DMS114 treated with DMSO at 0.1 percent for 48 hours (cell line): ENCODE data around the gene NFKB2.

Experiments used
- DNase-seq: peaks from one replicate; lab custom pipeline; 2025; ENCODE audit not compliant: unreplicated experiment; lab: John Stamatoyannopoulos, UW

NFKB2 gene

DNA sequence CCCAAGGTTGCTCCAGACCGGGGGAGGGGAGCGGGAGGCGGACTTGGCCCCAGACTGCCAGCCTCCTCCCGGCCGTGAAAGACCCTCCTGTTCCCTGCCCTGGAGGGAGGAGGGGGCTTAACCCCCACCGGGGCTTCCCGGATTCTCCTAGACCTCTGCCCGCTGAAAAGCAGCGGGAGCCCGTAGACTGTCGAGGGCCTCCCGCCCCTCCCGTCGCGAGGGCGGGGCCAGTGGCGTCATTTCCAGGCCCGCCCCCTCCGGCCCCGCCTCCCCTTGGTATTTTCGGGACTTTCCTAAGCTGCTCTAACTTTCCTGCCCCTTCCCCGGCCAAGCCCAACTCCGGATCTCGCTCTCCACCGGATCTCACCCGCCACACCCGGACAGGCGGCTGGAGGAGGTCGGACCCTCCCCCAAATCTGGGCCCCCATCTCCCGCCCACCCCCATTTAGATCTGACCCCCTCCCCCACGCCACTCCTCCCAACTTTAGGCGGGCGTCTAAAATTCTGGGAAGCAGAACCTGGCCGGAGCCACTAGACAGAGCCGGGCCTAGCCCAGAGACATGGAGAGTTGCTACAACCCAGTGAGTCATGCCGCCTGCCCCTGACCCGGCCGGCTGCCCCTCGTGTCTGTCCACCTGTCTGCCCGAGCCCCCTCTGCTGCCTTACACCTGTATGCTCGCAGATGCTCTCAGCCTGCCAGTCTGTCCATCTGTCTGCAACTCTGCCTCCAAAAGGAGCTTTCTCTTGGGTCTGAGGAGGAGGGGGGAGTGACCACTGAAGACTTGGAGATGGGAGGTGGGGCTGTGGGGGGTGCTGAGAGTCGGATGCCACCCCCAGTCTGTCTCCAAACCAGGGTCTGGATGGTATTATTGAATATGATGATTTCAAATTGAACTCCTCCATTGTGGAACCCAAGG, at the start of gene NFKB2:
Gene NFKB2 (plus strand): TSS at position 306 of the 917 bp plus-strand sequence. CDS start 255 bp downstream, at position 561.
- peak; percentile 68 for DNase-seq

DNA sequence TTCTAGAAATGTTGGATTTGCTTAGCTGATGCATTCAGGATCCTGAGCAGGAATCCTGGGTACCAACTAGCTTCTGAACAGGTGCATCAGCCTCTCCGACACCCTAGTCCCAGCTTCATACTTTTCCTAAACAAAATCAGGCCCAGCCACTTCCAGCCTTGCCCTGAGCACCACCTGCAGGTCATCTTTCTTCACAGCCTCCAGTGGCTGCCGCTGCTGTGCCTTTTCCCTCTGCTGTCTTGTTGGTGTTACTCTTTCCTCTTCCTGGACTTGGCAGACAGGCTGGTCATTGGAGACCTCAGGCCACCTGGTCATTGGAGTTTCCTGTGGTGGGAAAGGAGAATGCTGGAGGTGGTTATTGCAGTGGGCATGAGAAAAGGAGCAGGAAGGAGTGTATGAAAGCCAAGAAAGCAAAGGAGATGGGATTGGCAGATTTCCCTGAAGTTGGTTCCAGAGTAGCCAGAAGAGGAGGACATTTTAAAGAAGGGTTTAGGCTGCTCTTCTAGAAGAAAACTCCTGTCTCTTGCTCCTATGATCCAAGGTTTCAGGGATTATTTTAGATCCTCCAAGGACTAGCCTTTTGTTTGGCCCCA, 48.2 kb upstream of the NFKB2 start:
- DNase-seq = peak; percentile 64

DNA sequence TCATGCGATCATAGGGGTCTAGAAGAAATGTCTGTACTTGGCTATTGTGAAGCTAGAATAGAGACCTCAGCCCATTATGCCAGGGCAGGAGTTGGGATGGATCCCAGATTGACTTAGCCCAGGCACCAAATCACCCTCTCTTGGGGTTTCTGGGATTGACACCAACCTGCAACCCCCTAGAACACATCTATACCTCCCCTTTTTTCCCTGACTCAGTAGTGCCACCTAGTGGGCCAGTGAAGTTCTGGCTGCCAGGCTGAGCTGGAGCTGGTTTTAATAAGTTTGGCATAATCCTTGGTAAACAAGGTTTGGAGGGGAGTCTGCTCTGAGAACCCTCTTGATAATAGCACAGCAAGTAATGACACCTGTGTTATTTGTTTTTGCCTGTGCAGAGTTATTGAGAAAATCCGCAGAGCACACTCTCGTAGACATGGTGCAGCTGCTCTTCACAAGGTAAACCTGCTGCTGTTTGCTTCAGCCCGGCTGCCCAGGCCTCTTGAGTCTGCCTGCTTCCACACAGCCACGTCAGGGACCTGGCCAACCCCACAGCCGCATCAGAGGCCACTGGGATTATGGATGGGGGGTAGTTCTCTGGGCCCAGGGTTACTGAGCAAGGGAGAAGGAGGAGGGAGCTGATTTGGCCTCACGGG, 43.3 kb upstream of the NFKB2 start:
- DNase-seq = peak; percentile 41

DNA sequence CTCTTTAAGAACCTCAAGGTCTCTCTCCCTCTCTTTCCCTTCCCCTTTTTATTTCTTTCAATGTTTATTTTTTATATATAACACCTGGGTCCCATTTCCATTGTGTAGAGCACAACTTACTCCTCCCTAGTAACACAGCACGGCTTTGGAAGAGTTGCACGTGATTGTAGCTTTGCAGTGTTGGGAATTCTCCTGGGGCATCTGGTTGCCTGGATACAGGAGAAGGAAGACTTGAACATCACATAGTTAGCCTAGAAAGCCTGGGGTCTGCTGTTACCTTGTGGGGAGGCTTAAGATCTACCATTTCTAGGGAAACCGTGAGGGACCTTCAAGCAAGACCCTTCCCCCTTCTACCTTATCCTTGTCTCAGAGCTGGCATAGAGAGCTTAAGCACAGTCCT, 41.1 kb upstream of the NFKB2 start:
- no peak for DNase-seq

DNA sequence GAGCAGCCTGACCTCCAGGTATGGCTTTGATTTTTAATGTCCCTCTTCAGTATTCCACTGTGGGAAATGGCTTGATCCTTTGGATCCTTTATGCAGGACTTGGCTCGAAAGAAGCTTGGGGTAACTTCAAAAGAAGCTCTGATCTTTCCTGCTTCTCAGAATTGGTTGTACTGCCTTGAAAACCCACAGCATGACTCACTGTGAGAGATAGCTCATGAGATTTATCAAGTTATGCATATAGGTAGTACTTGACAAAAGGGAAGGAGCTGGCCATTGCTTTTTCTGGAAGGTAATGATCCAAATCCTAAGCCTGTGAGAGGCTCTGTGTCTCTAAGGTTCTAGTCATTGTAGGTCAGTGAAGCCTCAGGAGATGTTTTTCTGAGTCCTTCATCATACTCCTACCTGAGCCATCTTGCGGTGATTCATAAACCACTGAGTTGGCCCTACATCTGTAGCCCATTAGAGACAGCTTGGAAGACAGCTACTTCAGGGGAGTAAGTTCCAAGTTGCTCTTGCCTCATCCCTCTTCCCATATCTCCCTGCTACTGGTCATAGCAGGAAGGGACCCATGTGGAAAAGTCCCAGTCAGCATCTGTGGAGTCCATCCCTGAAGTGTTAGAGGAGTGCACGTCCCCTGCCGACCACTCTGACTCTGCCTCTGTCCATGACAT, 36.7 kb upstream of the NFKB2 start:
- no peak for DNase-seq

DNA sequence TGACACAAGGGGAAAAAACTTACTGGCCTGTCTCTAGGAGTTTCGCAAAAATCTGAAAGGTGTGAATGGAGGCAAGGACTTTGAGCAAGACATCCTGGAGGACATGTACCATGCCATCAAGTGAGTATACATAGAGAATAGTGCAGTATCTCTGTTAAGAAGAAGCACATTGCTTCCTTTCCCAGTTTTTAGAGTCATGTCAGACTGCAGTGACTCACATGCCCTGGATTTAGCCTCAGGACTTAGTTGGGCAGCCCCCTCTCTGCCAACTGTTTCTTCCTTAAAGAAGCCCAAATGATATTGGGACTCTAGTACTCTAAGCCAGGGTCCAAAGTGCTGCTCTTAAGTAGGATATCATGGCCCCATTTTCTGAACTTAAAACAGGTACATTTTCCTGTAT, 28.1 kb upstream of the NFKB2 start:
- DNase-seq = no peak

DNA sequence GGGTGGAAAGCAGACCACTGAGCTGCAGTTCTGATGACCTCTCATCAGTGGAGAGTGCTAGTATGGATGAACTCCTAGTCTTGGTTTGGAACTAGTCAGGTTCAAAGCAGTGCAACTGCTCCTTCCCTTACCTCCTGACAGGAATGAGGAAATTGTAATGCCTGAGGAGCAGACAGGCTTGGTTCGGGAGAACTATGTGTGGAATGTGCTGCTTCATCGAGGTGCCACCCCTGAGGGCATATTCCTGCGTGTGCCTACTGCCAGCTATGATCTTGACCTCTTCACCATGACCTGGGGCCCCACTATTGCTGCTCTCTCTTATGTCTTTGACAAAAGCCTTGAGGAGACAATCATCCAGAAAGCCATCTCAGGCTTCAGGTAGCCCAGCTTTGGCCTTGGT, 27.4 kb upstream of the NFKB2 start:
- DNase-seq = no peak

DNA sequence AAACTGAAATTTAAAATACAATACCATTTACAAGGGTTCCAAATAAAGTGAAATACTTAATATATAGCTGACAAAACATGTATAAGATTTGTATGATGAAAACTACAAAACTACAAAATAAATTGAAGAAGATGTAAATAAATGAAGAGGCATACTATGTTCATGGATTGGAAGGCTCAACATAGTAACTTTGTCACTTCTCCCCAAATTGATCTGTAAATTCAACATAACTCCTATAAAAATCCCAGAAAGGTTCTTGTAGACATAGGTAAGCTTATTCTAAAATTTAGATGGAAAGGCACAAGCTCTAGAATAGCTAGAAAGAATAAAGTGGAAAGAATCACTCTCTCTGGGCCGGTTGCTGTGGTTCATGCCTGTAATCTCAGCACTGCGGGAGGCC, 24.2 kb upstream of the NFKB2 start:
- DNase-seq = no peak

DNA sequence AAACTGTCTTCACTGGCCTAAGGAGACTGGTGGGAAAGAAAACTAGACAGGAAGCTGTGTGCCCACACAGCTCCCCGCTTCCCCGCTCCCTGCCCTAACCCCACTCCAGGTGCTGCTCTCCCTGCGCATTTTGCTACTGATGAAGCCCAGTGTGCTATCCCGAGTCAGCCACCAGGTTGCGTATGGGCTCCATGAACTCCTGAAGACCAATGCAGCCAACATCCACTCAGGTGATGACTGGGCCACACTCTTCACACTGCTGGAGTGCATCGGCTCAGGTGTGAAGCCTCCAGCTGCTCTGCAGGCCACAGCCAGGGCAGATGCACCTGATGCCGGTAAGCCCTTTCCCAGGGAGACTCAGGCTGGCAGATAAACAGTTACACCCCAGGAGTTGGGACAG, 20.3 kb upstream of the NFKB2 start:
- DNase-seq = no peak

DNA sequence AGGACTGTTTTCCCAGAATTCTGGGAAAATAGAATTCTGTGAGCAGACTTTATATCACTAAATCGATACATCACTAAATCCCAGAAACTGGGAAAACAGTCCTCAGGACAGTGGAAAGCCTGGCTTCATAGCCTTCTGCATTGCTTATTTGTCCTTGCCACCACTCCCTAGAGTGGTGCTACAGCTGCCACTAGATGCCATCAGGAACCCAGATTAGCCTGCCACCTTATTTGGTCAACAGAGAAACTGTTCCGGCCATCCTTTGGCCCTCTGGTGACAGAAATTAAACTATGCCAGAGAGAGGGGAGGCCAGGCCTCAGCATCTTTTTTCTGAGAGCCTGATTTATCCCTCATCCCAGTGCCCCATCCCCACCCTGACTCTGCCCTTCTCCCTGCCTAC, 19.6 kb upstream of the NFKB2 start:
- DNase-seq = no peak

DNA sequence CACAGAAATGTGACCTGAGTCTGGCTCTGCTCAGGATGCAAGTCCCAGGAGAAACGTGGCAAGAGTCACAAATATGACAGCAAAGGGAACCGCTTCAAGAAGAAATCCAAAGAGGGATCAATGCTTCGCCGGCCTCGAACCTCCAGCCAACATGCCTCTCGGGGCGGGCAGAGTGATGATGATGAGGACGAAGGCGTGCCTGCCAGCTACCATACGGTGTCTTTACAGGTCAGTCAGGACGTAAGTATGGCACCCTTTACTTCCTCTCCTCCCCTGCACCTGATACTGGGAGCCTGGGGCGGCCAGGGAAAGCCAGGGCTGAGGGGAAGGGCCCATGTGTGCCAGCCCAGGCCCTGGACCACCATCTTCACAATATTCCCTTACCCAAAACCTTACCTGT, 18.6 kb upstream of the NFKB2 start:
- no peak for DNase-seq

DNA sequence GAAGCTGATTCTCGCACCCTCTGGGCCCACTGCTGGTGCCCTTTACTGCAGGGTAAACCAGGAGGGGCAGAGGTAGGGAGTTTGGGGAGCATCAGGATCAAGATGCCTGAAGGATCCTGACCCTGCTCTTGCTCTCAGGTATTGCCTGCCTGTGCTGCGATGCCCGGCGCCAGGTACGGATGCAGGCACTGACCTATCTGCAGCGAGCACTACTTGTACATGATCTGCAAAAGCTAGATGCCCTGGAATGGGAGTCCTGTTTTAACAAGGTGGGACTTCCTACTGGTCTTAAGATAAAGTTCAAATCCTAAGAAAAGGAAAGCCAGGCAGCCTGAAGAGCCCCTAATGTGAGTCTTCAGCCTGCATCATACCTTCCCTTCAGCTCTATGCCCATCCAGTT, 16.1 kb upstream of the NFKB2 start:
- DNase-seq = no peak

DNA sequence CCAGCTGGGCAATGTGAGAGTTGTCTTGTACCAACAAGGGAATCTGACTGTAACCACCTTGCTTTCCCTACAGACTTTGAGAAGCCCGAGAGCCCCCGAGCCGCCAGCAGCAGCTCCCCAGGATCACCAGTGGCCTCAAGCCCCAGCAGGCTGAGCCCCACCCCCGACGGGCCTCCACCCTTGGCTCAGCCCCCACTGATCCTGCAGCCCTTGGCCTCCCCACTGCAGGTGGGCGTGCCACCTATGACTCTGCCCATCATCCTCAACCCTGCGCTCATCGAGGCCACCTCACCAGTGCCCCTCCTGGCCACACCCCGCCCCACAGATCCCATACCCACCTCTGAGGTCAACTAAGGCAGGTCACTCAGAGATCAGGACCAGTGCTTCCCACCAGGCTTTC, 13.5 kb upstream of the NFKB2 start:
- DNase-seq = no peak

DNA sequence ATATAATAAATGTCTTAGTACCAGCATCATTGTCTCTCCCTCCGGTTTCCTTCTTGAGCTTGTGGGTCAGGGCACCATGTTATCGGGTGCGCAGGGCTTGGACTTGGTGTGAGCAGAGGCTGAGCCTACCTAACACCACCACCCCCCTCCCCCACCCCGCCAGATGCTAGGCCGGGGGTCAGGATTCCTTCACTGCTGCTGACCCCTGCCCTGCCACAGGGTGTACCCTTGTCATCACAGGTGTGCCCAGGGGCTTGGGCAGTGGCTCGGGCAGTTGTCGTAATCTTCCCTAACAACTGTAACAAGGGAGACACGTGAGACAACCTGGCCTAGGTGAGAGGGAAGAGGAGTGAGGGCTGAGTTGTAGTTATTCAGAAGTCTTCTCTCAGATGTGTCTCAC, 12.6 kb upstream of the NFKB2 start:
- DNase-seq = no peak

DNA sequence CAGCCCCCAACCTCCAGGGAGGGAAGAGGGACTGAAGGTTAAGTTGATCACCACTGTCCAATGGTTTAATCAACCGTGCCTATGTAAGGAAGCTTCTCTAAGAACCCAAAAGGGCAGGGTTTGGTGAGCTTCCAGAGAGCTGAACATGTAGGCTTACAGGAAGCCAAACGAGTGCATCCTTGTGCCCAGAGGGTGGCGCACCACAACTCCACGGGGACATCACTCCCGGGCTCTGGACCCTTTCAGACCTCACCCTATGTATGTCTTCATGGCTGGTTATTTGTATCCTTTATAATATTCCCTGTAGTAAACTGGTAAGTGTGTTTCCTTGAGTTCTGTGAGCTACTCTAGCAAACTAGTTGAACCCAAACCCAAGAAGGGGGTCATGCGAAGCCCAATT, 11.5 kb upstream of the NFKB2 start:
- no peak for DNase-seq

DNA sequence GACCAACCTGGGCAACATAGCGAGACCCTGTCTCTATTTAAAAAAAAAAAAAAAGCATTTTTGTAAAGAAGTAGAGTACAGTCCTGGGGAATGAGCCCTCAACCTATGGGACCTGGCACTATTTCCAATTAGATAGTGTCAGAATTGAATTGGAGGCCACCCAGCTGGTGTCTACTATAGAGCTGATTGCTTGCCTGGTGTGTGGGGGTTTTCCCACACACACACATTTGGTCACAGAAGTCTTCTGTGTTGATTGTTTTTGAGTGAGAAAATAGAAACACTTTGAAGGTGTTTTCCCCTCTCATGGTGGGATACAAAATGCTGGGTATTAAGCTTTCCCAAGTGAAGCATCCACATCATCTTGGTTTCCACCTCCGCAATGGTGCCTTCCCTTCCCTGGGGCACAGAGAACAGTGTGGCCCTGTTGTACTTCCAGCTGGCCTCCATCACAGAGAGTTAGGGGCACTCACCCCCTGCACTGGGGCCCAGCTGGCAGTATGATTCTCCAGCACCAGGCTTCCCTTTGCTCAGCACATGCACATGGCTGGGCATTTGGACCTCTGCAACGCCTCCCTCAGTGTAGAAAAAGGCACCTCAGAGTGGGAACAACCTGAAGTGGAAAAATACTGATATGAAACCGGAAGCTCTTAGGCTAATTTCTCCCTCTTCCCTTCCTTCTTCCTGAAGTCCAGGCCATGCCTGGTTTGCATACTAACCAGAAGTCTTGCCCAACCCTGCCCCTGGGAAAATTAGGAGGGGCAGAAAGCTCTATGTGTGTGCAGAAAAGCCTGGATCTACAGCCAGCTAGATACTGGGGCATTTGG, 10.7 kb upstream of the NFKB2 start:
- DNase-seq = no peak

DNA sequence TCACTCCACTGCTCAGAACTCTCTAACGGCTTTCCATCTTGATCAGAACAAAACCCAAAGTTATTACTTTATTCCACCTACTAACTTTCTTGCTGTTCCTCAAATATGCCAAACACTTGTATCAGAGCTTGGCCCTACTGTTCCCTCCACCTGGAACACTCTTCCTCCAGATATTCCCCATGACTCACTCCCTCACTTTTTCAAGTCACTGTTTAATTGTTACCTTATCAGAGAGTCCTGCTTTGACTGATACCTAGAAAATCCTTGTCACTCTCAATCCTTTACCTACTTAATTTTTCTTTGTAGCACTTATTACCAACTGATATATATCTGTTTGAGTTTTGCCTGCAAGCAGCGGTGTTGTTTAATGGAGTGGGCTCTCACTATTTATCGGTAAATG, 5.6 kb upstream of the NFKB2 start:
- no peak for DNase-seq

DNA sequence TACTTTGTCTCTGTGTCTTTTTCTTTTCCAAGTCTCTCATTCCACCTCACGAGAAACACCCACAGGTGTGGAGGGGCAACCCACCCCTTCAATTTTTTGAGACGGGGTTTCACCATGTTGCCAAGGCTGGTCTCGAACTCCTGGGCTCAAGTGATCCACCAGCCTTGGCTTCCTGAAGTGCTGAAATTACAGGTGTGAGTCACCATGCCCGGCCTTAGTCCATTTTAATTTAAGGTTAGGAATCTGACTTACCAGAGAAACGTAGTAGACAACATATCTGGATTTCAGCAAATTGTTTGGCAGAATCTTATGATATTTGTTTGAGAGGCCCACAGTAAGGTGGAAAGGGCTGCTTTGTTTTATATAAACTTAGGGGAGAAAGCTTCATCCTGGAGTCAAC, 3.2 kb upstream of the NFKB2 start:
- no peak for DNase-seq

DNA sequence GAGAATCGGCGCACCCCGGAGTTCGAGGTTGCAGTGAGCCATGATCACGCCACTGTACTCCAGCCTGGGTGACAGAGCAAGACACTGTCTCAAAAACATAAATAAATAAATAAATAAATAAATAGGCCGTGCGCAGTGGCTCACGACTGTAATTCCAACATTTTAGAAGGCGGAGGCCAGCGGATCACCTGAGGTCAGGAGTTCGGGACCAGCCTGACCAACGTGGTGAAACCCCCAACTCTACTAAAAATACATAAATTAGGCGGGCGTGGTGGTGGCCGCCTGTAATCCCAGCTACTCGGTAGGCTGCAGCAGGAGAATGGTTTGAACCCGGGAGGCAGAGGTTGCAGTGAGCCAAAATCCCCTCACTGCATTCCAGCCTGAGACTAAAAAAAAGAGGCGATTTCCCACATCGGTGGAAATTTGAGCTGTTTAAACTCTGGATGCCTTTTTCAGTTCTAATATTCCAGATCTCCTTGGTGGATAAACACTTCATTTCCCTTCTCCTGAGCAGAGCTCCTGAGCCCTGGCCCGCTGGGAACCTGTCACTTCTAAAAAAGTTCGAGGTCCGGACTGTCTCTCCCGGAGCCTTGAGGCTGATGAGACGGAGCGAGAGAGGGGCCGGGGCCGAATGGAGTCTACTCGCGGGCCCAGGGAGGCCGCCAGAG, 2.0 kb upstream of the NFKB2 start:
- no peak for DNase-seq

DNA sequence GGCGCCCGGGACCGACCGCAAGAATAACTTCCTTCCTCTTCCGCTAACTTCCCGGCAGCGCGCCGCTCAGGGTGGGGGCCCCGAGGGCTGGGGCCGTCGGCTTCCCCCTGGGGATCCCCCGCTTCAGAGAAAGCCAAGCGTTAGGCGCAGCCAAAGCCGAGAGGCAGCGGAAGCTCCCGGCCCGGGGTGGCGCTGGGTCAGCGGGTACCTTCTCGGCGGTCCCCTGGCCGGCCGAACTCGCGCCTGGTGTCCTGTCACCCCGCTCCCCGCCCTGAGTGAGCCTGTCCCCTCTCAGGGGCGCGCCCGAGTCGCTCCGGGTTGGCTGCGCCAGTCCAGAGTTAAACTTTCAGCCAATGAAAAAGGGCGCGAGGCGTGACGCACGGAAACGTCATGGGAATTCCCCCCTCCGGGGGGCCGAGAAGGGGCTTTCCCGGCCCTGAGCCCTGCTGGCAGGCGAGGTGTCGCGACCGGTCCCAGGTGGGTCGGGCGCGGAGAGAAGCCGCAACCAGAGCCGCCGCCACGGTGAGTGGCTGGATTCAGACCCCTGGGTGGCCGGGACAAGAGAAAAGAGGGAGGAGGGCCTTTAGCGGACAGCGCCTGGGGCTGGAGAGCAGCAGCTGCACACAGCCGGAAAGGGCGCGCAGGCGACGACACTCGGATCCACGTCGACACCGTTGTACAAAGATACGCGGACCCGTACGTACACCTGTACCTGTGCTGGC, 1.3 kb upstream of the NFKB2 start:
- peak; percentile 81 for DNase-seq
